ENCODE results near the gene TK2.

The TK2 gene

GRCh38 chr16:66510711-66511601 is 39.0 kb downstream of the TK2 start:
- no peak overlapping the region for H3K4ac ChIP-seq (ENCODE audit: low read depth, low read length)
- H4K8ac ChIP-seq (ENCODE audit: low read depth, low read length), result no peak overlapping the region
- H2AK5ac ChIP-seq (ENCODE audit: low read length), result no peak overlapping the region
- H3K4me1 ChIP-seq (ENCODE audit: control insufficient read depth, low read depth, low read length), result peaks cover 2% of the 10 kb centered on the region
- no peak overlapping the region for H3K27ac ChIP-seq (ENCODE audit: low read depth, low read length)
- no peaks in the 10 kb centered on the region for H3K36me3 ChIP-seq (ENCODE audit: control insufficient read depth, insufficient read depth, low read length)
- H2BK15ac ChIP-seq (replicated peaks; ENCODE audit: low read depth), result no peak overlapping the region
- no peak overlapping the region for H3K56ac ChIP-seq (ENCODE audit: low read length)
- no peak overlapping the region for H3K18ac ChIP-seq (ENCODE audit: low read length)
- H3K79me1 ChIP-seq (ENCODE audit: low read length), result no peaks in the 10 kb centered on the region
- H3K9ac ChIP-seq (ENCODE audit: low read length), result no peak overlapping the region
- H3K23ac ChIP-seq (ENCODE audit: low read length), result no peak overlapping the region
- no peak overlapping the region for H3K4me2 ChIP-seq (ENCODE audit: low read length)
- H2BK120ac ChIP-seq (ENCODE audit: low read depth, low read length), result no peak overlapping the region
- H3K79me2 ChIP-seq (ENCODE audit: control insufficient read depth, insufficient read depth, low read length), result no peaks in the 10 kb centered on the region
- no peak for DNase-seq
- H4K5ac ChIP-seq (ENCODE audit: low read length), result no peak overlapping the region
- H3K27me3 ChIP-seq (ENCODE audit: insufficient read depth, low read length, poor library complexity), result no peaks in the 10 kb centered on the region
- no peak overlapping the region for H2BK5ac ChIP-seq (ENCODE audit: low read length)
- no CpG with 5 or more reads among the region's 12 CpGs for WGBS (ENCODE audit: extremely low coverage, insufficient coverage, low lambda C conversion rate)
- no peak overlapping the region for H3K4me3 ChIP-seq (ENCODE audit: low read length)

GRCh38 chr16:66510298-66510697 is 39.6 kb downstream of the TK2 start:
- Histone ChIP-seq H3K27me3 (ENCODE audit: insufficient read depth, low read length, poor library complexity) (no peaks in the 10 kb centered on the region), H4K5ac (ENCODE audit: low read length) (no peak overlapping the region), H3K56ac (ENCODE audit: low read length) (no peak overlapping the region), H3K4me2 (ENCODE audit: low read length) (no peak overlapping the region), H3K18ac (ENCODE audit: low read length) (no peak overlapping the region), H2BK120ac (ENCODE audit: low read depth, low read length) (no peak overlapping the region), H2BK5ac (ENCODE audit: low read length) (no peak overlapping the region), H2AK5ac (ENCODE audit: low read length) (no peak overlapping the region), H3K23ac (ENCODE audit: low read length) (no peak overlapping the region), H3K79me2 (ENCODE audit: control insufficient read depth, insufficient read depth, low read length) (no peaks in the 10 kb centered on the region), H3K9ac (ENCODE audit: low read length) (no peak overlapping the region), H3K36me3 (ENCODE audit: control insufficient read depth, insufficient read depth, low read length) (no peaks in the 10 kb centered on the region), H3K79me1 (ENCODE audit: low read length) (no peaks in the 10 kb centered on the region), H3K4ac (ENCODE audit: low read depth, low read length) (no peak overlapping the region), H3K4me1 (ENCODE audit: control insufficient read depth, low read depth, low read length) (peaks cover 2% of the 10 kb centered on the region), H4K8ac (ENCODE audit: low read depth, low read length) (no peak overlapping the region), H3K4me3 (ENCODE audit: low read length) (no peak overlapping the region), H2BK15ac (replicated peaks; ENCODE audit: low read depth) (no peak overlapping the region), H3K27ac (ENCODE audit: low read depth, low read length) (no peak overlapping the region)
- no peak for DNase-seq
- no CpG with 5 or more reads among the region's 5 CpGs for WGBS (ENCODE audit: extremely low coverage, insufficient coverage, low lambda C conversion rate)

DNA sequence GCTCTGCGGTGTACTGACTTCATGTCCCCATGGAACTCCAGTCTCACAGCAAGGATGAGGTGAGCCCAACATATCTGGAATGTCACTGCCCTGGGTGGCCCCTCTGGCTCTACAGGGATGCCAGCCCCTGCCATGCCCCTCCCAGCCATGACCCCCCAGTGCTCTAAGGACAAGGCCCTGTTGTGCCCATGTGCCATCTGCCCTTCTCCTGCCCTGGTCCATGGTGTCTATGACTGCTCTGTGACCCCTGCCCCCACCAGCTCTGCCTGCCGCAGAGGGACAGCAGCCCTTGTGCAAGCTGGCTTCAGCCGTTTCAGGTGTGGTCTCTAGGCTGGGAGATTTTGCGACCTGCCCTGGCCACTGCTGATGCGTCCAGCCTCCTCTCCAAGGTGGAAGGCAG is 40.3 kb downstream of the TK2 start:
- H3K9ac ChIP-seq (ENCODE audit: low read length), result no peak overlapping the region
- no CpG with 5 or more reads among the region's 5 CpGs for WGBS (ENCODE audit: extremely low coverage, insufficient coverage, low lambda C conversion rate)
- H3K79me2 ChIP-seq (ENCODE audit: control insufficient read depth, insufficient read depth, low read length), result no peaks in the 10 kb centered on the region
- H3K79me1 ChIP-seq (ENCODE audit: low read length), result no peaks in the 10 kb centered on the region
- no peaks in the 10 kb centered on the region for H3K27me3 ChIP-seq (ENCODE audit: insufficient read depth, low read length, poor library complexity)
- H3K36me3 ChIP-seq (ENCODE audit: control insufficient read depth, insufficient read depth, low read length), result no peaks in the 10 kb centered on the region
- H2BK5ac ChIP-seq (ENCODE audit: low read length), result no peak overlapping the region
- H2BK15ac ChIP-seq (replicated peaks; ENCODE audit: low read depth), result no peak overlapping the region
- H4K8ac ChIP-seq (ENCODE audit: low read depth, low read length), result no peak overlapping the region
- H3K27ac ChIP-seq (ENCODE audit: low read depth, low read length), result no peak overlapping the region
- no peak overlapping the region for H2BK120ac ChIP-seq (ENCODE audit: low read depth, low read length)
- H3K23ac ChIP-seq (ENCODE audit: low read length), result no peak overlapping the region
- H3K18ac ChIP-seq (ENCODE audit: low read length), result no peak overlapping the region
- no peak overlapping the region for H3K4me3 ChIP-seq (ENCODE audit: low read length)
- DNase-seq, result no peak
- H3K4me2 ChIP-seq (ENCODE audit: low read length), result no peak overlapping the region
- H2AK5ac ChIP-seq (ENCODE audit: low read length), result no peak overlapping the region
- H3K4ac ChIP-seq (ENCODE audit: low read depth, low read length), result no peak overlapping the region
- H3K56ac ChIP-seq (ENCODE audit: low read length), result no peak overlapping the region
- peaks cover 2% of the 10 kb centered on the region for H3K4me1 ChIP-seq (ENCODE audit: control insufficient read depth, low read depth, low read length)
- H4K5ac ChIP-seq (ENCODE audit: low read length), result no peak overlapping the region

GRCh38 chr16:66508914-66509496 is 40.9 kb downstream of the TK2 start:
- no peak overlapping the region for H3K23ac ChIP-seq (ENCODE audit: low read length)
- no peak overlapping the region for H3K9ac ChIP-seq (ENCODE audit: low read length)
- no peak overlapping the region for H3K4me3 ChIP-seq (ENCODE audit: low read length)
- no peaks in the 10 kb centered on the region for H3K79me1 ChIP-seq (ENCODE audit: low read length)
- H3K79me2 ChIP-seq (ENCODE audit: control insufficient read depth, insufficient read depth, low read length), result no peaks in the 10 kb centered on the region
- H3K18ac ChIP-seq (ENCODE audit: low read length), result no peak overlapping the region
- H3K36me3 ChIP-seq (ENCODE audit: control insufficient read depth, insufficient read depth, low read length), result no peaks in the 10 kb centered on the region
- WGBS (ENCODE audit: extremely low coverage, insufficient coverage, low lambda C conversion rate), result no CpG with 5 or more reads among the region's 9 CpGs
- H3K4ac ChIP-seq (ENCODE audit: low read depth, low read length), result no peak overlapping the region
- H3K27me3 ChIP-seq (ENCODE audit: insufficient read depth, low read length, poor library complexity), result no peaks in the 10 kb centered on the region
- no peak for DNase-seq
- H4K5ac ChIP-seq (ENCODE audit: low read length), result no peak overlapping the region
- H3K4me2 ChIP-seq (ENCODE audit: low read length), result no peak overlapping the region
- no peak overlapping the region for H3K27ac ChIP-seq (ENCODE audit: low read depth, low read length)
- no peak overlapping the region for H2AK5ac ChIP-seq (ENCODE audit: low read length)
- H4K8ac ChIP-seq (ENCODE audit: low read depth, low read length), result no peak overlapping the region
- H2BK15ac ChIP-seq (replicated peaks; ENCODE audit: low read depth), result no peak overlapping the region
- H2BK5ac ChIP-seq (ENCODE audit: low read length), result no peak overlapping the region
- peaks cover 2% of the 10 kb centered on the region for H3K4me1 ChIP-seq (ENCODE audit: control insufficient read depth, low read depth, low read length)
- H2BK120ac ChIP-seq (ENCODE audit: low read depth, low read length), result no peak overlapping the region
- no peak overlapping the region for H3K56ac ChIP-seq (ENCODE audit: low read length)

GRCh38 chr16:66508248-66508913 is 41.5 kb downstream of the TK2 start:
- no peaks in the 10 kb centered on the region for H3K79me1 ChIP-seq (ENCODE audit: low read length)
- H4K8ac ChIP-seq (ENCODE audit: low read depth, low read length), result no peak overlapping the region
- H3K4ac ChIP-seq (ENCODE audit: low read depth, low read length), result no peak overlapping the region
- no peak for DNase-seq
- H2AK5ac ChIP-seq (ENCODE audit: low read length), result no peak overlapping the region
- no peak overlapping the region for H3K9ac ChIP-seq (ENCODE audit: low read length)
- H4K5ac ChIP-seq (ENCODE audit: low read length), result no peak overlapping the region
- no peak overlapping the region for H3K27ac ChIP-seq (ENCODE audit: low read depth, low read length)
- H2BK5ac ChIP-seq (ENCODE audit: low read length), result no peak overlapping the region
- H3K18ac ChIP-seq (ENCODE audit: low read length), result no peak overlapping the region
- H3K56ac ChIP-seq (ENCODE audit: low read length), result no peak overlapping the region
- H3K4me3 ChIP-seq (ENCODE audit: low read length), result no peak overlapping the region
- no peaks in the 10 kb centered on the region for H3K27me3 ChIP-seq (ENCODE audit: insufficient read depth, low read length, poor library complexity)
- no peak overlapping the region for H2BK15ac ChIP-seq (replicated peaks; ENCODE audit: low read depth)
- no peak overlapping the region for H3K23ac ChIP-seq (ENCODE audit: low read length)
- no CpG with 5 or more reads among the region's 7 CpGs for WGBS (ENCODE audit: extremely low coverage, insufficient coverage, low lambda C conversion rate)
- no peaks in the 10 kb centered on the region for H3K36me3 ChIP-seq (ENCODE audit: control insufficient read depth, insufficient read depth, low read length)
- no peaks in the 10 kb centered on the region for H3K79me2 ChIP-seq (ENCODE audit: control insufficient read depth, insufficient read depth, low read length)
- H3K4me2 ChIP-seq (ENCODE audit: low read length), result no peak overlapping the region
- H2BK120ac ChIP-seq (ENCODE audit: low read depth, low read length), result no peak overlapping the region
- H3K4me1 ChIP-seq (ENCODE audit: control insufficient read depth, low read depth, low read length), result peaks cover 2% of the 10 kb centered on the region
